COR-L47 (cell line): ENCODE data around the gene SLC25A26.

Experiments
- DNase-seq: peaks from one replicate; lab custom pipeline; 2025; lab: John Stamatoyannopoulos, UW

Gene SLC25A26

GRCh38 chr3:66227051-66227450 lies 6.2 kb downstream of the SLC25A26 start:
- no peak for DNase-seq

DNA sequence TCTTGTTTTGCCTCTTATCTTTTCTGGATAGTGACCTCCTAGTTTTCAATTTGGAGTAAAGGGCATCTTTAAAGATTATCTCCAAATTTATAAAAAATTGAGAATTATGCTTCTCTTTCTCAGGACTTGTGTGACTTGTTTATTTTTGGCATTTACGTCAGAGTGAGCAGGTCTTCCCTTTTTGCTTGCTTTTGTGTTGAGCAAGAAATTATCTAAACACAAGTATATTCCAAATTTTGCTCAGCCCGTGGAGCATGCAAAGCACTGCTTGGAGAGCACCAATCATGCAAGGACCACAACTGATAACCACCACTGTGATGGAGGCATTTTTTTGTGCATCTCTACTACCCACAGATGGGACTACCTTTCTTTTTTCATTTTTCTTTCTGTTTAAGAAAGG lies 7.1 kb downstream of the SLC25A26 start:
- no peak for DNase-seq

DNA sequence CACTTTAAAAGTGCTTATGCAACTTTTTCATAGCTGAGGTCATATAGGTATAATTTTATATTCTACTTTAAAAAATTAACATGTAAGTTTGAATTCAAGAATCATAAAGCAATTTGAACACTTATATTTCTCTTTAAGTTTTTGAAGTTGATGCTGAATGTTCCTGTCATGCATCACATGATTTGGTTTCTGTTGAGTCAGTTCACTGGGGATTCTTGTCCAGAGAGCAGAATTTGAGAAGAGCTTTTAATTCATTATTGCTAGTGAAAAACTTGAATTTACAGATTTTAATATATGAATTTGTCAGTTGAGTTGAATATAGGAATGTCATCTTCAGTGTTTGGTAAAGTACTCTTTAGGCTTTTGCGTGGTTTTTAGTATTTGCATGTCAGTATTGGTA lies 7.9 kb downstream of the SLC25A26 start:
- DNase-seq, result no peak

GRCh38 chr3:66229931-66230330 lies 9.1 kb downstream of the SLC25A26 start:
- no peak for DNase-seq

- no peak for DNase-seq
Measured at GRCh38 chr3:66233033-66233432, 12.2 kb downstream of the SLC25A26 start.

DNA sequence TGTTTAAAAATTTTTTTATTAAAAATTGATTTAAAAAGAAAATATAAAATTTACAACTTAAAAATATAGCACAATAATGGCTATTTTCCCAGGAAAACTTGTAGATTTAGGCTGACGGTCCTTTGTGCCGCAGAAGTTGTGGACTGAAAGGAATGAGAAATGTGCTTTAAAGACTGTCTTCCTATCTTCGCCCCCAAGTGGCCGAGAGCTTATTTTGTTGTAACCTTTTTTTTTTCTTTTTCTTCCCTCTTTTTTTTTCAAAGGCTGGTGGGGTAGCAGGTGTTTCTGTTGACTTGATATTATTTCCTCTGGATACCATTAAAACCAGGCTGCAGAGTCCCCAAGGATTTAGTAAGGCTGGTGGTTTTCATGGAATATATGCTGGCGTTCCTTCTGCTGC lies 15.5 kb downstream of the SLC25A26 start:
- DNase-seq, result no peak

DNA sequence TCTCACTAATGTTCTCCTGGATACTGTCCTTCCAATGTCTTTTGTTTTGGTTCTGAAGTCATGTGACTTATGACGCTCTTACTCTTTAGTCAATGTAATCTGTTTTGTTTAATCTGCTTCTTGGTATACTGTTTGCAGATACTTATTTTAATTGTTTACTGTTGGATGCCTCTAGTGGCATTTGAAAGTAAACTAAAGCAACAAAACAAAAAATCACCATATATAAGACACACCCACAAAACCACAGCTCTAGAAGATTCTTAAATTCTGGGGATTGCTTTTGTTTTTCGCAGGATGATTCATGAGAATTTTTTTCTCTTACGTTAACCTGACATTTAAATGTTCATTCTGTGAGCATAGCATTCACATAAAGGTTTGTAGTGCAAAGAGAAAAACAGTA lies 16.8 kb downstream of the SLC25A26 start:
- DNase-seq, result no peak

GRCh38 chr3:66239513-66240123 lies 18.8 kb downstream of the SLC25A26 start:
- no peak for DNase-seq

DNA sequence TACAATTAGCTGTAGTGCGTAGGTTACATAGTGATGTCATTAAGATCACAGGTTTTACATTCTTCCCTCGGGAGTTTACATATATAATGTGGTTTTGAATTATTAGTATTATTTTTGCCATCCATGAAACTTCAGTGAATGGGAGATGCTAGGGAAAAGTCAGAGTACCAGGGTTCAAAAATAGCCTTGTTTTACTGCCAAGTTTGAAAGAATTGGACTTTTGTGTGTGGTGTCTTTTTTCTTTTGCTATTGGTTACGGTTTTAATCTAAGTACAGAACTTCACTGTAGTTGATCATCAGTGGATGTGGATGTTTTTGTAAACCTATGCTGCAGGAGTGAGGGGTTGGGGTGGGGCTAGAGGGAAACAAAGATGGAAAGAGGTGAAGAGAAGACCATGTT lies 20.7 kb downstream of the SLC25A26 start:
- DNase-seq, result no peak

DNA sequence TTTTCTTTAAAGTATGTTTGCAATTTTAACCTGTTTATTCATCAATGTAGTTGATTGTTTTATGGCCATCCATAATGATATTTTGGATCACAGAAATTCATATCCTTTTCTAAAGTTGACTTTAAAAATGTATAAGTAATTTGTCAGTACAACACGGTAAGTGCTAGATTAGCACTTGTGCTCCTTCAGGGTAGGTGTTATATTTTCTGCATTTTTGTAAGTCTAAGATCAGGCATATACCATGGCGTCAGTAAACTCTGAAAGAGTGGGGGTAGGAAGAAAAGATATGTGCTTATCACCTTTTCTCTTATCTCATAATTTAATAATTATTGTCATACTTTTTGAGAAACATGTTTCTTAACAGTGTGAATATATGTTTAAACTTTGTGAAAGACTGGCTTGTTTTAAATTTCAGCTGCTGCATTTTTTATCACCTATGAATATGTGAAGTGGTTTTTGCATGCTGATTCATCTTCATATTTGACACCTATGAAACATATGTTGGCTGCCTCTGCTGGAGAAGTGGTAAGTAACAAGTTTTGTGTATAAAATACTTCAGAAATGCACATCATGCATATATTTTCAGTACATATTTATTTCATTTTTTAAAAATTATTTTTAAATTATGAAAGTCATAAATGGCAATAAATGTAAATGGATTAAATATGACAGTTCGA lies 22.1 kb downstream of the SLC25A26 start:
- DNase-seq, result no peak

GRCh38 chr3:66248641-66249040 lies 27.8 kb downstream of the SLC25A26 start:
- no peak for DNase-seq

DNA sequence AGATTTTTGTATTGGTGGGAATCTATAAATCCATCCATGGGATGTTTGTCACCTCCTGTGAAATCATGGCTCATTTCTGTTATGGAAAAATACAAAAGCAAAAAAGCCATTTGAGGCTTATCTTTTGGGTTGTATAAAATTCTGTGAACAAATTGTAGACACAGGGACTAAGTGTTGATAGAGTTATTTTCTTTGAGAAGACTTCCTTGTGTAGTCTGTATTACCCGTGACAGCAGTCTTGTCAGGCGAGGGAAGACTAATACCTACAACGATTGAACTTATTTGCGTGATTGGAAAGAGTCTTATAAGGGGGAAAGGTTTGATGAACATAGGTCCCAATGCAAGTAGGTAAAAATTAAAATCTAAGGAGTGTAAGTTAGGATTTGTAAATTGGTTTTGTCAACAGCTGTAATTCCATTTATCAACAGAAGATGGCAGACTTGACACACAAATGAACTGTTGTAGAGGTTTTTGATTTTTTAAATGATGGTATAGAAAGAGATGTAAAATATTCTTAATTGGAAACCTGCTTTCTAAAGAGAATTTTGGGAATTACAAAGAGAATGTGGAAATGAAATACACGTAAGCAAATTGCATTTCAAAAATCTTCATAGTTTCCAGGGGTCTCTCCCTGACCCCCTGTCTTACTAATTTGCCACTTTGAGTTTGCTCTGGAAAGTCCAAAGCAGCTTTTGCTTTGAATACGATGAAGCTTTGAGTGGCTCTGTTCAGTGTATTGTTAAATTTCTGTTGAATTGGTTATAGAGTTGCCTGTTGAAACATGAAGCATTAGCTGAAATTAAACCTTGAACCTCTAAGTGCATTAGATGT lies 33.2 kb downstream of the SLC25A26 start:
- DNase-seq, result no peak

- no peak for DNase-seq
Measured at GRCh38 chr3:66255865-66256264, 35.1 kb downstream of the SLC25A26 start.

DNA sequence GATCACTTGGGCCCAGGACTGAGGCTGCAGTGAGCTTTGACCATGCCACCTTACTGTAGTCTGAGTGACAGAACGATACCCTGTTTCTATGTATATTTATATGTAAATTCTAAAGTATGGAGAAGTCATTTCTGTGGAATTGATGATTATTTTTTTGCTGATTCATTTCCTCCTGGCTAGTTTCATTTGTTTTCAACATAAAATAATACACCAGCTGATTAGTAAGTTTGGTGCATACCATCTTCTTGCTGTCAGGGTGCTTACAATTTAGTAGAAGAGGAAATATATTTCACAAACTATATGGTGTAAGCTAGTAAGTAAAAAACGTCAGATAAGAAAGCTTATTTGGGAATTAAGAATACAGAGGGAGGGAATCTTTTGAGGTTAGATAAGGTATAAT lies 36.0 kb downstream of the SLC25A26 start:
- no peak for DNase-seq

- DNase-seq, result no peak
Measured at GRCh38 chr3:66259566-66260255, 38.9 kb downstream of the SLC25A26 start.

GRCh38 chr3:66260431-66260830 lies 39.6 kb downstream of the SLC25A26 start:
- no peak for DNase-seq

DNA sequence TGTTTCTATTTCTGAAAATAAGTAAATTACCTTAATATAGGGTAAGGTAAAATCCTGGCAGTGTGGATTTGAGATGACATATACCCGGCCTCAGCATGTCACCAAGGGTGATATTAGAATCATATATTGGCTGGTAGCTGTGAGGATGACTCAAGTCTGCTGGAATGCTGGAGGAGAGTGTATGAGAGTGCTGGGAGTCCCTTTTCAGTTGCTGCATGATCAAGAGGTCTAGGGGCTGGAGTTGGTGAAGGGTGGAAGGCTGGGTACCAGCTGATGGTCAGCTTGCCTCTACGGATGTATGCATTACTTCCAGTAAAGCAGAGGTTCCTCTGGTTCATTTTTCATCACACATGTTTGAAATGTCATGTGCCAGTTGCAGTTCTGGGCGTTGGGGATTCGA lies 40.6 kb downstream of the SLC25A26 start:
- no peak for DNase-seq

- DNase-seq, result no peak
Measured at GRCh38 chr3:66265649-66266048, 44.8 kb downstream of the SLC25A26 start.

DNA sequence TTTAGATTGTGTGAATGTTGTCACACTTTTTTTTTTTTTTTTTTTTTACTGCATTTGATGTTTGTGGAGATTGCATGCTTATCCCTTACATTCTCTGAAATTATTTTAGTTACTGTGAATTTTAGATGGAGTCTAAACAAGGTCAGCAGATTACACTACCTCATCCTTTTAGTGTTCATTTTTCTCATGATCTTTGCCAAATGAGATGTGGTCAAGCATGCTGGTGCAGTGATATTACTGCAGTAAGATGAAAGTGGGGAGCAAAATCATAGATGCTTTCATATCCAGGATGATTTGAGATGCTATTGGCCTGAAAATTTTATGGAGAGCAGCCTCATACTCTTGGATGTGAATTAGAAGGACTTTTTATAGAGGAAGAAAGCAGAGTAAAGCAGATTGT lies 45.8 kb downstream of the SLC25A26 start:
- DNase-seq, result no peak

DNA sequence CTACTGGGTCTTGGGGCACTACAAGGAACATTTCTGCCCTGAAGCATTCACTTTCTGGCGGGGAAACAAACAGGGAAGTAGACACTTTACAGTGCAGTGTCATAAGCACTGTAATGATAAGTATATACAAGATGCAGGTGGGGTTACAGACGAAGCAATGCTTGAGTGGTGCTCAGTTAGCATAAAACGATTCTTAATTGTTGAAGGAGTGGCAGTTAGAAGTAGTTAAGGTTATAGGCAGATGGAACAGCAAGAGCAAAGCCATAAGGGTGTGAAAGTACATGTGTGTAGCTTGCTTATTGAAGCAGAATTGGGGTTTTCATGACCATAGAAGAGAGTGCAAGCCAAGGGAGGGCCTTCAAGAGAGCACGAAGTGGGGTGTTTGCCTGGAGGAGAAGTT lies 46.2 kb downstream of the SLC25A26 start:
- DNase-seq, result no peak

GRCh38 chr3:66267906-66268305 lies 47.1 kb downstream of the SLC25A26 start:
- no peak for DNase-seq

GRCh38 chr3:66268864-66269263 lies 48.1 kb downstream of the SLC25A26 start:
- DNase-seq, result no peak

GRCh38 chr3:66269411-66269810 lies 48.6 kb downstream of the SLC25A26 start:
- DNase-seq, result no peak
